ENCODE measurements around the gene CKS1B.

CKS1B gene

GRCh38 chr1:154963643-154964042 is 10.8 kb upstream of the CKS1B start:
- no peak for DNase-seq
- H3K79me2 ChIP-seq (ENCODE audit: low read length) = peaks cover 88% of the 10 kb centered on the region
- H3K36me3 ChIP-seq (replicated peaks; ENCODE audit: insufficient read depth, low read length) = peaks cover 26% of the 10 kb centered on the region
- peak overlapping the region; percentile 4; the same call in 1 of the 2 replicates for H3K27ac ChIP-seq (ENCODE audit: low read length)
- no peak overlapping the region for H3K4me3 ChIP-seq (ENCODE audit: low read length)
- peak overlapping the region; percentile 99; the same call in 1 of the 2 replicates for H3K9ac ChIP-seq (ENCODE audit: low read length)
- no peaks in the 10 kb centered on the region for H3K9me3 ChIP-seq (replicated peaks; ENCODE audit: insufficient read depth, low read length)
- no peaks in the 10 kb centered on the region for H4K20me1 ChIP-seq (ENCODE audit: insufficient read depth, low read length)
- peaks cover 35% of the 10 kb centered on the region for H3F3A ChIP-seq (ENCODE audit: insufficient read depth, low read length)
- H3K4me2 ChIP-seq (ENCODE audit: low read depth, low read length) = no peak overlapping the region
- peaks cover 16% of the 10 kb centered on the region; the same call in 1 of the 2 replicates for H3K4me1 ChIP-seq (ENCODE audit: low read length)
- no peaks in the 10 kb centered on the region for H3K27me3 ChIP-seq (replicated peaks; ENCODE audit: insufficient read depth, low read length)
- no peak for TF ChIP-seq EZH2phosphoT487 (IDR thresholded peaks at IDR 0.05; ENCODE audit: low read length)
- TF ChIP-seq EZH2 (optimal IDR thresholded peaks at IDR 0.05; ENCODE audit: low read depth, low read length) = no peak
- no peak for TF ChIP-seq CTCF (IDR thresholded peaks at IDR 0.05; ENCODE audit: low read length)
- H2AFZ ChIP-seq (ENCODE audit: low read length) = no peak overlapping the region
- no peaks in the 10 kb centered on the region for H3K9me2 ChIP-seq (replicated peaks; ENCODE audit: insufficient read depth, low read length)

- Histone ChIP-seq H3K27ac (ENCODE audit: low read length) (no peak overlapping the region), H3K4me2 (ENCODE audit: low read depth, low read length) (no peak overlapping the region), H2AFZ (ENCODE audit: low read length) (no peak overlapping the region), H3K9ac (ENCODE audit: low read length) (no peak overlapping the region), H3K9me3 (replicated peaks; ENCODE audit: insufficient read depth, low read length) (no peaks in the 10 kb centered on the region), H4K20me1 (ENCODE audit: insufficient read depth, low read length) (no peaks in the 10 kb centered on the region), H3K9me2 (replicated peaks; ENCODE audit: insufficient read depth, low read length) (no peaks in the 10 kb centered on the region), H3K36me3 (replicated peaks; ENCODE audit: insufficient read depth, low read length) (peaks cover 25% of the 10 kb centered on the region), H3F3A (ENCODE audit: insufficient read depth, low read length) (peaks cover 31% of the 10 kb centered on the region), H3K79me2 (ENCODE audit: low read length) (peaks cover 88% of the 10 kb centered on the region), H3K4me1 (ENCODE audit: low read length) (peaks cover 21% of the 10 kb centered on the region; the same call in 1 of the 2 replicates), H3K27me3 (replicated peaks; ENCODE audit: insufficient read depth, low read length) (no peaks in the 10 kb centered on the region), H3K4me3 (ENCODE audit: low read length) (no peak overlapping the region)
- no peak for TF ChIP-seq EZH2 (optimal IDR thresholded peaks at IDR 0.05; ENCODE audit: low read depth, low read length)
- TF ChIP-seq EZH2phosphoT487 (IDR thresholded peaks at IDR 0.05; ENCODE audit: low read length) = no peak
- TF ChIP-seq CTCF (IDR thresholded peaks at IDR 0.05; ENCODE audit: low read length) = no peak
- DNase-seq = no peak
These were observed 10.1 kb upstream of the CKS1B start for GRCh38 chr1:154964359-154964758.

GRCh38 chr1:154966111-154966510 is 8.4 kb upstream of the CKS1B start:
- peaks cover 25% of the 10 kb centered on the region for H3K36me3 ChIP-seq (replicated peaks; ENCODE audit: insufficient read depth, low read length)
- no peaks in the 10 kb centered on the region for H3K9me2 ChIP-seq (replicated peaks; ENCODE audit: insufficient read depth, low read length)
- peaks cover 27% of the 10 kb centered on the region for H3F3A ChIP-seq (ENCODE audit: insufficient read depth, low read length)
- no peak overlapping the region for H3K4me3 ChIP-seq (ENCODE audit: low read length)
- H2AFZ ChIP-seq (ENCODE audit: low read length) = no peak overlapping the region
- DNase-seq = no peak
- no peaks in the 10 kb centered on the region for H3K9me3 ChIP-seq (replicated peaks; ENCODE audit: insufficient read depth, low read length)
- no peaks in the 10 kb centered on the region for H3K27me3 ChIP-seq (replicated peaks; ENCODE audit: insufficient read depth, low read length)
- peaks cover 35% of the 10 kb centered on the region for H3K4me1 ChIP-seq (ENCODE audit: low read length)
- H3K9ac ChIP-seq (ENCODE audit: low read length) = no peak overlapping the region
- peaks cover 88% of the 10 kb centered on the region for H3K79me2 ChIP-seq (ENCODE audit: low read length)
- no peak overlapping the region for H3K4me2 ChIP-seq (ENCODE audit: low read depth, low read length)
- no peak for TF ChIP-seq EZH2 (optimal IDR thresholded peaks at IDR 0.05; ENCODE audit: low read depth, low read length)
- TF ChIP-seq EZH2phosphoT487 (IDR thresholded peaks at IDR 0.05; ENCODE audit: low read length) = no peak
- TF ChIP-seq CTCF (IDR thresholded peaks at IDR 0.05; ENCODE audit: low read length) = no peak
- no peaks in the 10 kb centered on the region for H4K20me1 ChIP-seq (ENCODE audit: insufficient read depth, low read length)
- H3K27ac ChIP-seq (ENCODE audit: low read length) = no peak overlapping the region
